Smooth muscle cell (in vitro differentiated cells): ENCODE data around the gene CEP85. TPM values are rescaled to one million over a fixed set of nuclear protein-coding genes. Genes with fewer than 3 reads are reported as not detected.

Experiments
- DNase-seq: peaks from one replicate; lab custom pipeline; 2025; ENCODE audit not compliant: unreplicated experiment; lab: John Stamatoyannopoulos, UW
- H2AFZ ChIP-seq: fragments of 200-600 bp; sonication (generic); 2 replicates; pipeline ENCODE4 v1.6.0; 2016; ENCODE audit warnings: antibody characterized with exemption, low read depth, mild to moderate bottlenecking
- H3F3A ChIP-seq: fragments of 200-600 bp; sonication (generic); 2 replicates; pipeline ENCODE4 v1.6.0; 2017; ENCODE audit warnings: antibody characterized with exemption, low read depth
- H3K27ac ChIP-seq: fragments of 200-600 bp; sonication (generic); 2 replicates; pipeline ENCODE4 v1.5.1; 2016; ENCODE audit warnings: low read depth, mild to moderate bottlenecking
- H3K27me3 ChIP-seq: fragments of 200-600 bp; sonication (generic); 2 replicates; pipeline ENCODE4 v1.6.1; 2016; ENCODE audit warnings: low read depth, mild to moderate bottlenecking
- H3K36me3 ChIP-seq: fragments of 200-600 bp; sonication (generic); 2 replicates; pipeline ENCODE4 v1.5.1; 2016; ENCODE audit warnings: low read depth
- H3K4me1 ChIP-seq: fragments of 200-600 bp; sonication (generic); 2 replicates; pipeline ENCODE4 v1.5.1; 2016; ENCODE audit warnings: low read depth
- H3K4me2 ChIP-seq: fragments of 200-600 bp; sonication (generic); 2 replicates; pipeline ENCODE4 v1.6.0; 2016; ENCODE audit warnings: mild to moderate bottlenecking
- H3K4me3 ChIP-seq: fragments of 200-600 bp; sonication (generic); 2 replicates; pipeline ENCODE4 v1.5.1; 2016; ENCODE audit warnings: mild to moderate bottlenecking
- H3K79me2 ChIP-seq: fragments of 200-600 bp; sonication (generic); 2 replicates; pipeline ENCODE4 v1.6.0; 2016; ENCODE audit warnings: low read depth, mild to moderate bottlenecking
- H3K9ac ChIP-seq: fragments of 200-600 bp; sonication (generic); 2 replicates; pipeline ENCODE4 v1.6.0; 2016; ENCODE audit warnings: low read depth
- H3K9me3 ChIP-seq: fragments of 200-600 bp; sonication (generic); replicated peaks from 2 replicates; pipeline ENCODE4 v1.5.1; 2016; ENCODE audit warnings: low read depth
- H4K20me1 ChIP-seq: fragments of 200-600 bp; sonication (generic); 2 replicates; pipeline ENCODE4 v1.6.0; 2016; ENCODE audit warnings: low read depth
- WGBS: methylation state at CpG from one replicate; pipeline ENCODE4 v1.1.7; 2016; ENCODE audit warnings: low lambda C conversion rate; 5-methylcytosine and 5-hydroxymethylcytosine counted together
- polyA plus RNA-seq: library from polyadenylated mRNA; unstranded; fragments of >200 nt; fragmentation: Nextera tagmentation; extraction: Ambion mirVana; gene quantifications from 2 replicates; pipeline ENCODE4 v1.2.1, GENCODE V29; 2016
- total RNA-seq: library from RNA; depleted of rRNA; stranded (reverse); fragments of >200 nt; gene quantifications from 2 replicates; pipeline ENCODE4 v1.2.3, GENCODE V29; 2014
- TF ChIP-seq, protein P1 (sequence below): fragments of 200-600 bp; sonication (generic); IDR thresholded peaks from 2 replicates; pipeline ENCODE4 v1.5.1; 2017; ENCODE audit warnings: borderline replicate concordance, mild to moderate bottlenecking, antibody characterized with exemption; ENCODE audit not compliant: insufficient read depth, poor library complexity, severe bottlenecking

CEP85 gene
- total and polyA plus RNA-seq, 2 experiments from 2014 or later, result 6.0 to 8.0 TPM

DNA sequence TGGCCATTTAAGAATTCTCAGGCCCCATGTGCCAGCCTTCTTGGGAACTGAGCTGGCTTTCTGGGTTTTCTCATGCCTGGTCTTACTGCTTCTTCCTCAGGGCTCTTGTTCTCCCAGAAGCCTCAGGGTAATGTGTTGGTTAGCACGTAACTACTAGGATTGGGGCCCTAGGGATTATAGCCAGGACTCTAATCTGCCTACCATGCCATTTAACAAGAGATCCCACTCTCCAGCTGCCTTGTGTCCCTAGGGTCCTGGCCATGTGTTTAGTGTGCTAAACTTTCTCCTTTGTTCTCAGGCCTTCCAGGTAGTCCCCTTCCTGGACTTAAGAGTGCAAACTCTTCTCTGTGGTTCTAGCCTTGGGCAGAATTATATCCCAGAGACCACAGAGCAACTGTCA is 43.7 kb downstream of the CEP85 start:
- Histone ChIP-seq H3K9me3 (no peaks in the 10 kb centered on the region), H3K79me2 (no peaks in the 10 kb centered on the region), H3K9ac (peak overlapping the region; percentile 25), H3K27me3 (no peaks in the 10 kb centered on the region), H3K27ac (peak overlapping the region; percentile 96), H3K4me3 (no peak overlapping the region), H4K20me1 (peaks cover 22% of the 10 kb centered on the region), H2AFZ (no peak overlapping the region), H3K4me1 (peaks cover 54% of the 10 kb centered on the region), H3K4me2 (peak overlapping the region; percentile 94), H3K36me3 (no peaks in the 10 kb centered on the region), H3F3A (peaks cover 44% of the 10 kb centered on the region)
- no peak for DNase-seq
- TF ChIP-seq, protein P1, sequence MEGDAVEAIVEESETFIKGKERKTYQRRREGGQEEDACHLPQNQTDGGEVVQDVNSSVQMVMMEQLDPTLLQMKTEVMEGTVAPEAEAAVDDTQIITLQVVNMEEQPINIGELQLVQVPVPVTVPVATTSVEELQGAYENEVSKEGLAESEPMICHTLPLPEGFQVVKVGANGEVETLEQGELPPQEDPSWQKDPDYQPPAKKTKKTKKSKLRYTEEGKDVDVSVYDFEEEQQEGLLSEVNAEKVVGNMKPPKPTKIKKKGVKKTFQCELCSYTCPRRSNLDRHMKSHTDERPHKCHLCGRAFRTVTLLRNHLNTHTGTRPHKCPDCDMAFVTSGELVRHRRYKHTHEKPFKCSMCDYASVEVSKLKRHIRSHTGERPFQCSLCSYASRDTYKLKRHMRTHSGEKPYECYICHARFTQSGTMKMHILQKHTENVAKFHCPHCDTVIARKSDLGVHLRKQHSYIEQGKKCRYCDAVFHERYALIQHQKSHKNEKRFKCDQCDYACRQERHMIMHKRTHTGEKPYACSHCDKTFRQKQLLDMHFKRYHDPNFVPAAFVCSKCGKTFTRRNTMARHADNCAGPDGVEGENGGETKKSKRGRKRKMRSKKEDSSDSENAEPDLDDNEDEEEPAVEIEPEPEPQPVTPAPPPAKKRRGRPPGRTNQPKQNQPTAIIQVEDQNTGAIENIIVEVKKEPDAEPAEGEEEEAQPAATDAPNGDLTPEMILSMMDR, result no peak
- 10% methylated on average over 1 of the region's 1 CpG for WGBS

DNA sequence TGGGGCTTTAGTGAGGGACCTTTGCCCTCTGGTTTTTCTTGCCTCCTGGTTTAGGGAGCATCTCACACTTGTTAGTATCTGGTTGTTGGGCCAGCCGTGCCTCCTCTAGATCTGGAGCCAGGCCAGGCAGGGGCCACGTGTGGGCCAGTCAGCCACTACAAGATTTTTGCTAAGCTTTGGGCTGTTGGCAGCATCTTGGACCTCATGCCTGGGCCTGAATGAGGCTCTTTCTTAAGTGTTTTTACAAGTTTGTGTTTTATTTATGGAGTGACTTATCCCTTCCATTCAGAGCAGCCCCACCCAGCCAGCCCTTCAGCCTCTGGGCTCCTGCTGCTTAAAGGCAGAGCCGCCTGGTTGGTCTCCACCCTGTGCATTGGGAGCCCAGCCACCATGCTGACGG is 44.3 kb downstream of the CEP85 start:
- H3K4me2 ChIP-seq, result peak overlapping the region; percentile 94
- no peak overlapping the region for H2AFZ ChIP-seq
- TF ChIP-seq, protein P1, result no peak
- H3K4me3 ChIP-seq, result no peak overlapping the region
- peak overlapping the region; percentile 89 for H3K9ac ChIP-seq
- H3K79me2 ChIP-seq, result no peaks in the 10 kb centered on the region
- peak overlapping the region; percentile 96 for H3K27ac ChIP-seq
- H3F3A ChIP-seq, result peaks cover 49% of the 10 kb centered on the region
- H4K20me1 ChIP-seq, result peaks cover 28% of the 10 kb centered on the region
- WGBS, result 27% methylated on average over 4 of the region's 4 CpGs
- H3K9me3 ChIP-seq, result no peaks in the 10 kb centered on the region
- H3K4me1 ChIP-seq, result peaks cover 57% of the 10 kb centered on the region
- DNase-seq, result peak; percentile 56
- H3K36me3 ChIP-seq, result no peaks in the 10 kb centered on the region
- no peaks in the 10 kb centered on the region for H3K27me3 ChIP-seq

DNA sequence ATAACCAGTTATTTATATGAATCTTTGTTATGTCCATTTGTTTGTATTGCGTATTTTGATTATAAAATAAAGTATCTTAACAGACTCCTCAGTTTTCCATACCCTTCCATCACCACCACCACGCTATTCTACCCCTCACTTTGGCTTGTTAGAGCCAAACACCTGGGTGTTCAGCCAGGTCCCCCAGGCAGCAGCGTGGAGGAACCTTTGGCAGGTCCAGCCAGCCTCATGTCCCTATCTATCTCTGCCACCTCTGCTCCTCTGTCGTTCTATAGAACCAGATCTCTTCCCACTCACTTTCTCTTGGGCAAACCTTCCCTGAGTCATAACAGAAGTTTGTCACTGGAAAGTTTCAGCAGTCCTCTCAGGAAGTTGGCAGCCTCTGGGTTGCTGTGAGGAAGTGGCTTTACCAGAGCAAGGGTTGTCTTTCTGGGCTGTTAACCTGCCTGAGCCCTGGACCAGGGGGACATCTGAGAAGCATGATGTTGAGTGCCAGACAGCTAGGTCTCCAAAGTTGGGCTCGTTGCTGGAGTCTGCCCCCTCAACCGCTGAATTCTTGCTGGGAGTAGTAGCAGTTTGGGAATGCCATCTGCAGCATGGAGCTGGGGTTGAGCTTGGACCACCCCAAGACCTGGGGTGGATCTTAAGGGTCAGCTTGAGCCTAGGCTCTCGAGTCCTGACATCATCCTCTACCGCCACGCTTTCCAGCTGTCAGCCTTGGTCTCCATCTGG is 44.9 kb downstream of the CEP85 start:
- H3K9ac ChIP-seq, result peak overlapping the region; percentile 89
- peaks cover 34% of the 10 kb centered on the region for H4K20me1 ChIP-seq
- TF ChIP-seq, protein P1, result no peak
- H3F3A ChIP-seq, result peaks cover 53% of the 10 kb centered on the region
- peak overlapping the region; percentile 67 for H3K4me3 ChIP-seq
- peak overlapping the region; percentile 96 for H3K27ac ChIP-seq
- peak overlapping the region; percentile 94 for H3K4me2 ChIP-seq
- peaks cover 57% of the 10 kb centered on the region for H3K4me1 ChIP-seq
- no peak overlapping the region for H2AFZ ChIP-seq
- 50% methylated on average over 9 of the region's 9 CpGs for WGBS
- H3K79me2 ChIP-seq, result no peaks in the 10 kb centered on the region
- H3K36me3 ChIP-seq, result no peaks in the 10 kb centered on the region
- DNase-seq, result no peak
- no peaks in the 10 kb centered on the region for H3K27me3 ChIP-seq
- no peaks in the 10 kb centered on the region for H3K9me3 ChIP-seq
